GM13977 (cell line): ENCODE measurements around the gene FOXN3.
A peak's percentile ranks its signal among the peaks of the same experiment; 100 is the strongest.

Experiments used
- DNase-seq: peaks from one replicate; pipeline ENCODE4 v3.0.0; 2012; ENCODE audit warnings: low spot score
- in situ Hi-C: fragments of 300-500 bp; cut with MboI; formaldehyde crosslinking; loops from one replicate; pipeline ENCODE4 v1.12.0; 2022; ENCODE audit warnings: low sequenced_read_pairs, low pct_unique_long_range_greater_than_20kb, mixed read lengths, inconsistent platforms; ENCODE audit not compliant: unreplicated experiment
- TF ChIP-seq, protein P1 (sequence below): IDR thresholded peaks from 2 replicates; pipeline ENCODE4 v1.5.1; 2012; ENCODE audit warnings: mild to moderate bottlenecking, control low read depth; ENCODE audit not compliant: insufficient read depth; ENCODE audit errors: extremely low read depth, missing control alignments

FOXN3 gene

GRCh38 chr14:89351516-89352404, 65.3 kb downstream of the FOXN3 start:
- in situ Hi-C loops = no loop called here
- peak; percentile 47 for DNase-seq
- TF ChIP-seq, protein P1, sequence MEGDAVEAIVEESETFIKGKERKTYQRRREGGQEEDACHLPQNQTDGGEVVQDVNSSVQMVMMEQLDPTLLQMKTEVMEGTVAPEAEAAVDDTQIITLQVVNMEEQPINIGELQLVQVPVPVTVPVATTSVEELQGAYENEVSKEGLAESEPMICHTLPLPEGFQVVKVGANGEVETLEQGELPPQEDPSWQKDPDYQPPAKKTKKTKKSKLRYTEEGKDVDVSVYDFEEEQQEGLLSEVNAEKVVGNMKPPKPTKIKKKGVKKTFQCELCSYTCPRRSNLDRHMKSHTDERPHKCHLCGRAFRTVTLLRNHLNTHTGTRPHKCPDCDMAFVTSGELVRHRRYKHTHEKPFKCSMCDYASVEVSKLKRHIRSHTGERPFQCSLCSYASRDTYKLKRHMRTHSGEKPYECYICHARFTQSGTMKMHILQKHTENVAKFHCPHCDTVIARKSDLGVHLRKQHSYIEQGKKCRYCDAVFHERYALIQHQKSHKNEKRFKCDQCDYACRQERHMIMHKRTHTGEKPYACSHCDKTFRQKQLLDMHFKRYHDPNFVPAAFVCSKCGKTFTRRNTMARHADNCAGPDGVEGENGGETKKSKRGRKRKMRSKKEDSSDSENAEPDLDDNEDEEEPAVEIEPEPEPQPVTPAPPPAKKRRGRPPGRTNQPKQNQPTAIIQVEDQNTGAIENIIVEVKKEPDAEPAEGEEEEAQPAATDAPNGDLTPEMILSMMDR = no peak

DNA sequence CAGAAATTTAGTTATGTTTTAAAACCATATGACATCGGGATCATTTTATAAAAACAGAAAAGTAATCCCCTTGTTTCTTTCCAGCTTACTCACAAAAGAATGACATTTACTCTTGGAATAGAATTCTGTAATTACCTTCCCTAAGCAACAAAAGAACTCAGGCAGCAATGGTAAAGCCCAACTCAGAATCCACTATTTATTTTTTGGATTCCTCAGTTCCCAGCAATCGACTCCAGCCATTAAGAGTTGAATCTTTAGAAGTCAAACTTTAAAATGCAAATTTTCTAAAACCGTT, 65.9 kb downstream of the FOXN3 start:
- TF ChIP-seq, protein P1 = no peak
- DNase-seq = no peak
- in situ Hi-C loops = no loop called here

- in situ Hi-C loops = no loop called here
- TF ChIP-seq, protein P1 = no peak
These were observed 66.9 kb downstream of the FOXN3 start for GRCh38 chr14:89350152-89350551.

DNA sequence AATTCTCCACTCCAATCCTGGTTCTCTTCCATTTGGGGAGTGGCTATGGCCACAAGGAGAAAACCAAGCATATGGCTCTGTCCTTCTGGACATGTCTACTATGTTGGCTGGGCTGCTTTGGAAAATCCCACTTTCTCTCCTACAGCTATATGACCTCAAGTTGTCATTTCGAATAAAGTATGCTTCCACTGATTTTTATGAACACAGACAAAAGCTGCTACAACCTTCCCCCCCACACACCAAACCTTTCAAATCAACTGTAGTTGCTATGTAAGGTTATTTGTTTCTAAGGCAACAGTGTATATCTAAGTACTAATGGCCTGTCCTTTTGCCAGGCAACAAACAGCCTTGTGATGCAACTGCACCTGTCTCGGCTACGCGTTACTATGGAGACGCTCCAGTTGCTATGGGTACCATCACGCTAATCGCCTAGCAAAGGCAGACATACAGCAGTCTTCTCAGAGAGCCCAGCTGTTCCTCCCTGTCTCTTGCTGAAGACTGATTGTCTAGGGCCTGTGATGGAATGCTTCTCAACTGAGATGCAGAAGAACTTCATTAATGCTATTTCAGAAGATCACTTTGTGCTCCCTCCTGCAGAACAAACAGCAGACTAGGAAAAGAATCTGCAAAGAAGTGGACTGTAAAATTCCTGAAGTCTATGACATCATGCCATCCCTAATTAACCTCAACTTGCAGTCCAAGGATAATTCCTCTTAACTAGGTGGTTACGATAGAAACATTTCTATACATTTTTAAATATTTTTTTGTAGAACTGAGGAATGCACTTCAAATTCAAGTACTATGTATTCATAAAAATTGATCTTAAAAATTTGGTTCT, 67.6 kb downstream of the FOXN3 start:
- no peak for DNase-seq
- in situ Hi-C loops = no loop called here
- TF ChIP-seq, protein P1 = no peak

More at GRCh38 chr14:89350152-89350551, 66.9 kb downstream of the FOXN3 start:
- no peak for DNase-seq

- no peak for DNase-seq
- TF ChIP-seq, protein P1 = no peak
- in situ Hi-C loops = no loop called here
These were observed 68.3 kb downstream of the FOXN3 start for GRCh38 chr14:89348722-89349121.

- in situ Hi-C loops = no loop called here
- DNase-seq = no peak
- TF ChIP-seq, protein P1 = no peak
These were observed 69.1 kb downstream of the FOXN3 start for GRCh38 chr14:89347885-89348284.
